Hippocampal formation (tissue), 2 donors: ENCODE results near the gene KLHL36.
"Not testable (repeated sequence)": the region's sequence is repeated elsewhere in the genome, so short reads cannot be mapped to it uniquely, and the experiment has no call there.

Source experiments
- DNase-seq, 2 donors: peaks; one replicate each; lab custom pipeline; 2025; lab: John Stamatoyannopoulos, UW

KLHL36 gene

DNA sequence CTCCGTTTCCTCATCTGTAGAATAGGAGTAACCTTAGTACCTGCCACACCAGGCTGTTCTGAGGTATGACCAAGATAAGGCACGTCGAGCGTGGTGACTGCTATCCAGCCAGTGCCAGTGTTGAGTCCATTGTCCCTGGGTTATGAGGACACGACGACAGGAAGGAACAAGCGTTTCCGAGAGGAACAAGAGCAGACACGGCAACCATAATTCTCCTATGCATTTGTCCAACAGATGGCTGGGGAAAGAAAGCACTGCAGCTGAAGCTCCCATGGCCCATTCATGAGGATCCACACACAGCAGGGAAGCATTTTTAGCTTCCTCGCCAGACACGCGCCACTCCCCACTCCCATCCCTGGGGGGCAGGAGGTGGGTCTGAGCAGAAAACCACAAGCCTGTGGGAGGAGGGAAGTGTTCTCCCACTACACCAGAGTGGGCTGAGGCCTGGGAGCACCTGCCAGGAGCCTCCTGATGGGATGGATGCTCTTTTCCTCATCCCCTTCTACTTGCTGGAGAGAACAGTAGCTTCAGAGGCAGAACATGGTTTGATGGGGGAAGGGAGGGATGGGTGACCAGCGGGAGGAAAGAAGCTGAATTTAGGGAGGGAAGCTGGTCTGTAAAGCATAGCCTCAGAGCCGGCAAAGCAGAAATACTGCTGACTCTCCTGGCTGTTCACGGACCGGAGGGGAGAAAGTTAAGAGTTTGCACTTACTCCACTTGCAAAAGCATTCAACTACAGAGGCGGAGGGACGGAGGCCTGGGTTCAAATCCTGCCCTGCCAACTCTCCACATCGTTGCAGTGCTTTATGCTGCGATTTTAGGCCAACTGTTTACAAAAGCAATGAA lies 33.1 kb upstream of the KLHL36 start:
- DNase-seq, result no peak

DNA sequence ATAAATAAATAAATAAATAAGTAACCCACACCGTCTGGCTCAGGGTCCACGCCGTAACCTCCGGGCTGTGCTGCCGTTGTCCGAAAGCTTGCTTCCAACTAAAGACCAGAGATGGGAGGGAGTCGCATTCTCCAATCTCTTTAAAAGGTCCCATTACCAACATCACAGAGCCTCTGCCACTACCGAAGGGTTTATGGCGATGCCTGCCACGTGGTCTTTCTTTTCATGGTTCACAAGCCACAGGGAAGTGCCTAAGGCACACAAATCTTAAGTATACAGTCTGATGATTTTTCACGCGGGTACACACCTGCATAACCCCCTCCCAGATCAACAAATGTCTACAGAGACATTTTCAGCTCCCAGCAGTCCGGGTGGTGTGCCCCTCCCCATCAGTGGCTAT lies 31.8 kb upstream of the KLHL36 start:
- DNase-seq, result no peak

DNA sequence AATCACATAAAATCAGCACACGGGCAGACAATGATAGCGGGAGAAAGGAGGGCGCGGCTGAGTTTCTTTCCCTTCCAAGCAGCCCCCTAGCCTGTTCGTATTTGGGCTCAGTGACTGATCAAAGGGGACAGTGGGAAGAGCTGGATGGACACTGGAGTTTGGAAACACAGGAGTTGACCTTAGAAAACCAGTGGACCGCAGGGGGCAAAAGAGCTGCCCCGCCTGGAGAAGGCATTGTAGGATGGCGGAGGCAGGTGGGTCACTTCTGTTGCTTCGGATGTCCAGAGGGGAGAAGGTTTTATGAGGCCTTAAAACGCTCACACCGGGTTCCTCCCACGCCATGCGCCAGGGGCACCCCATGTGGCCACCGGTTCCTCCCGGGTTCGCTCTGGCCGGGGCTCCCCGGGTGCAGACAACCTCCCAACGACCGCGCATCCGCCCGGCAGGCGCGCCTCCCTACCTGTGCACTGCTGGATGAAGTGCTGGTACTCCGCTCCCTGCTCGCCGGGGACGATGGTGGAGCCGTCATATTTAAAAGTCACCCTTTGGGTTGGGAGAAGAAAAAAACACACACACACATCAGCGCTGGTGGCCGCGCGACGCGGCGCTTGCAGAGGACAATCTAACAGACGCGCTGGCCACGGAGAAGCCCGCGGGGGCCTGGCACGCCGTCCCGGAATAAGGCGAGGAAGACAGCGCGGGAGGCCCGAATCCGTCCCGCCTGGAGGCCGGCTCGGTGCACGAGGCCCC lies 31.1 kb upstream of the KLHL36 start:
- no peak for DNase-seq

DNA sequence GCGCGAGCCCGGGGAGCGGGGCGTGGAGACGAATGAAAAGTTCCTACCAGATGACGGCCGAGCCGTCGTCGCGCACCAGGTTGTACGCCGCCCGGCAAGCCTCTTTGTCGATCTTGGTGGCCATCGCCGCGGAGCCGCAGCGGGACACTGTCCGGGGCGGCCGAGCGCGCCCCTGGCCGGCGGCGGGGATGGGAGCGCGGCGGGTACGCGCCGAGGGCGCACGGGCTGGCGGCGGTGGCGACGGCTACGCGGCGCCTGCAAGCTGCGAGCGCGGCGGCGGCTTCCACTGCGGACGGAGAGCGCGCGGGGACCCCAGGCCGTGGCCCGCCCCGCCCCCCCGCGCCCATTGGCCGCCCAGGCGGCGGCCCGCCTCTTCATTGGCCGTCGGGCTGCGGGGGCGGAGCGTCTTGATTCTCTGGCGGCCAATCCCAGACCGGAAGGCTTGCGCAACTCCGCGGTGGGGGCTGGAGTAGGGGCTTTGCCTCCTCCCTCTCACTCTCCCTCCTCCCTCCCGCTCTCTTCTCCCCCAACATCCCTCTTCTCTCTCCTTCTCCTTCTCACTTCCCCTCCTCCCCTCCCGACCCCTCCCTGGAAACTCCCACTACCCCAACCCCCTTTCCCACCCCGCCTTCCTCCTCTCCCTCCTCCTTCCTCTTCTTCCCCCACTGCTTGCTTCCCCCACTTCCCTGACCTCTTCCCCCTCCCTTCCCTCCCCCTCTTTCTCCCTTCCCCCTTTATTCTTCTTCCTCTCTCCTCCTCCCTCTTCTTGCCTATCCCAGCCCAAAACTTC lies 30.3 kb upstream of the KLHL36 start, which contains the start of gene COTL1:
COTL1 (minus strand) TSS at position 288 of the 790 bp plus-strand sequence; CDS start at position 124, 164 bp downstream.
- DNase-seq, result peak; percentile 89 to 90

DNA sequence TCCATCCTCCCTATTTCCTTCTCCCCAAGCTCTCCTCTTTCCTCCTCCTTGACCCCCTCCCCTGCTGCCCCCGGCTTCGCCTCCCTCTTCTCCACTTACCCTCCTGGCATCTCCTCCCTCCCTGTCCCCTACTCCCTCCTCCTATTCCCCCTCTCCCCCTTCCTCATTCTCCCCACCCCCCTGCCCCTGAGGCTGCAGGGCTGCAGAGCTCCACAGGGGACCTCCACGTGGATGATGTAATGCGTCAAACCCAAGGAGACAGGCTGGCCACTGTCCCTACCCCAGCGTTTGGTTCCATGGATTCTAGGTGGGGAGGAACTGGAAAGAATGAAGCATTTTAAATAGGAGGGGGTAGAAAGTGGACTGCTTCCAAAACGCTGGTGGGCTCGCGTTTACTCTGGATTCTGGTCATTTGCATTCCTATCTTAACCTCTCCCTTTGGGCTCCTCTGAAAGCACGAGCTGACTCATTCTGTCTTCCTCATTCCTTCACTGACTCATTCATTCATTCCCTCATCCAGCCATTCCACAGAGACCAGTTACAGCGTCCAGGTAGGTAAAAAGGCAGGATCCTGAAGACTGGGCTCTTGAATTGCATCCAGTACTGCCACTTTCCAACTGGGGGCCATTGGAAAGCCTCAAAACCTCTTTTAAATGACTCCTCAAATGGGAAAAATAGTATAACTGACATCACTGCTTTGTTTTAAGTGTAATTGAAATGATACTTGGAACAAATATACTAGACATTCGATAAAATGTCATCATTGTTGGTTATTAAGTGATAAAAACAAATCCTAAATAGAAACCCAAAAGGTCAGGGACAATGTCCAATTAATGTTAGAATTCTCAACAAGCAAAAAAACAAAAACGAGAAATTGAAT lies 29.5 kb upstream of the KLHL36 start:
- DNase-seq, result no peak

DNA sequence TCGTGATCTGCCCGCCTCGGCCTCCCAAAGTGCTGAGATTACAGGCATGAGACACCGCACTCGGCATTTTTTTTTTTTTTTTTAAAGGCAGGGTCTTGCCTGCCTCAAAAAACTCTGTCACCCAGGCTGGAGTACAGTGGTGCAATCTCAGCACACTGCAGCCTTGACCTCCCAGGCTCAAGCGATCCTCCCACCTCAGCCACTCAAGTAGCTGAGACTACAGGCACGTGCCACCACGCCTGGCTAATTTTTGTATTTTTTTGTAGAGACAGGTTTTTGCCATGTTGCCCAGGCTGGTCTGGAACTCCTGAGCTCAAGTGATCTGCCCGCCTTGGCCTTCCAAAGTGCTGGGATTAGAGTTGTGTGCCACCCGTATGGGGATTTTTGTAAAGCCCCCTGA lies 27.4 kb upstream of the KLHL36 start:
- not testable (repeated sequence) for DNase-seq

DNA sequence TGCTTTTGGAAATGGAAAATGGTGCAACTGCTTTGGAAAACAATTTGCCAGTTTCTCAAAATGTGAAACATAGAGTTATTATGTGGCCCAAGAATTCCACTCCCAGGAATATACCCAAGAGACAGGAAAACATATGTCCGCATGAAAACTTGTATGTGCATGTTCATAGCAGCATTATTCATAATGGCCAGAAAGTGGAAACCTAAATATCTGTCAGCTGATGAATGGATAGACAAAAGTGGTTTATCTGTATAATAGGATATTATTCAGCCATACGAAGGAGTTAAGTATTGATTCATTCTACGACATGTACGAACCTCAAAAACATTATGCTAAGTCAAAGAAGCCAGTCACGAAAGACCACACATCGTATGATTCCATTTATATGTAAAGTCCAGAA lies 22.8 kb upstream of the KLHL36 start:
- no peak for DNase-seq

DNA sequence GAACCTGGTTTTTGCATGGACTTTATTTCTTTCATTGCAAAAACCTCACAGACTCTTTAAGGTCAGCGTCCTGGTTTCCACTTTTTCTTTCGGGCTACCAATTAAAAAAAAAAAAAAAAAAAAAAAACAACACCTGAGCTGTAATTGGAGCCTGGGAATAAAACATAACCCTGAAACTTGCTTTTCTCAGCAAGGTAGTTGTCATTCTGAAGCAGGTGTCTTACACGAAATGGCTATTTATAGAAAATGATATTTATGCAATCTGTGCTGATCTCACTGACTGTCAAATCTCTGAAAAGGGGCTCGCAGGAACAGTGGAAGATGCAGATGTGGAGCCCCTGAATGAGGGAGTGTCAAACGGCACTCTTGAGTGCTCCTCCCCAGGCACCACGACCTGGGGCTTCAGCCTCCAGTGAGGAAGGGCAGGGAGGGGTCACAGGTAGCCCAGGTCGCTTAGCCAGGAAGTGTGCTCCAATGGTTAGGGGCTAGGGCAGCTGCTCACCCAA lies 20.0 kb upstream of the KLHL36 start:
- DNase-seq, result no peak

DNA sequence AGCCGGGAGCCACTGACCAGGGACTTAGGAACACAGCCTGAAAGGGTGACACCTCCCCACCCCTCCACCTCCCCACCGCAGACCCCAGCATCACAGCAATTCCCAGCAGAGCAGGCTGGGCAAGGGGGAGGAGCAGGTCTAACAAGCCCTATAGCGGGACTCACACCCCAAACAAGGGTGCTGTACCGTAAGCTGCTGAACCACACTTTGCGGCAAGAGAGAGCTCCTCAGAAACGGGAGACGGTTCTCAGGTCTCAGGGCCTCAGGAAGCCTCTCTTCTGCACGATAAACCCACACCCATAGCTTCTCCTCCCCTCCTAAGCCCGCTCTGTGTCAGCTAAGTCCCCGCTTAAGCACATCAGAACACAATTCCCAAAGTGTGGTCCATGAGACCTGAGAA lies 18.7 kb upstream of the KLHL36 start:
- no peak for DNase-seq

DNA sequence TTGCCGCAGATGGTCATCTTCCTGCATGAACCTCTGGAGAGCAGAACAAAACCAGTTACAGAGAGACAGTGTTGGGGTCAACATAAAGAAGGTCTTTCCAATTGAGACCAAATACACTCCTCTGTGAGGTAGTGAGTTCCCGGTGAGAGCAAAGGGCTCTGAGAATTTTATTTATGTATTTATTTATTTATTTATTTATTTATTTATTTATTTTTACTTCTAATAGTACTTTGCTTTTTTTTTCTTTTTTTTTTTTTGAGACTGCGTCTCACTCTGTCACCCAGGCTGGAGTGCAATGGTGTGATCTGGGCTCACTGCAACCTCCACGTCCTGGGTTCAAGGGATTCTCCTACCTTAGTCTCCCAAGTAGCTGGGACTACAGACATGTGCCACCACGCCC lies 18.3 kb upstream of the KLHL36 start:
- DNase-seq, result no peak

DNA sequence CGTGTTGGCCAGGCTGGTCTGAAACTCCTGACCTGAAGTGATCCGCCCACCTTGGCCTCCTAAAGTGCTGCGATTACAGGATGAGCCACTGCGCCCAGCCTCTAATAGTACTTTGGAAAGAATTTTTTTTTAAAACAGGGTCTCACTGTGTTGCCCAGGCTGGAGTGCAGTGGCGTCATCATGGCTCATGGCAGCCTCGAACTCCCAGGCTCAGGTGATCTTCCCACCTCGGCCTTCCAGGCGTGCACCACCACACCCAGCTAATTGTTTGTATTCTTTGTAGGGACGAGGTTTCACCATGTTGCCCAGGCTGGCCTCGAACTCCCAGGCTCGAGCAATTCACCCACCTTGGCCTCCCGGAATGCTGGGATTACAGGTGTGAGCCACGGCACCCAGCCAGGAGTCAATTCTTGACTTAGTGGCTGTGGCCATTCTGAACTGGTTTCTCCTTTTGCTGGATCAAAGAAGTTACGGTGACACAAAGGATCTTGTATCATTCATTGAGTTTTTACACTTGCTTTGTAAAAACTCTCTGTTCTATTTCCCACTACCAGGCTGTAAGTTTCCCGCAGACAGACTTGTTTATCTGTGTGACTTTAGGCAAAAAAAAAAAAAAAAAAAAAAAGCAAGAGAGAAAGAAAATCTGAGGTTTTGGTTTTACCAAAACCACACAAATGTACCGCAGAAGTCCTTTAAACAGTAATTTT lies 17.7 kb upstream of the KLHL36 start:
- DNase-seq, result no peak

DNA sequence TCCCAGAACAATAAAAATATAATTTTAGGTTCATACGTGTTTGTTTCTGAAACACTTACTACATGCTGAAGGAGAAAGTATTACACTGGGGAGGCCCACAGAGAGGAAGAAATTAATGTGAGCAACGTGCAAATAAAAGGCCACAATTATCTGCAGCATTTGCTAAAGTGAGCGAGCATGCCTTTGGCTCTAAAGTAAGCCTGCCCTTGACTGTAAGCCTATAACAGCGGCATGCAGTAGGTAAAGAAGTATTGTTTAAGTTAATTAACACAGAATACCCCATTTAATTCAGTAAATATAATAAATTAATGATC lies 17.2 kb upstream of the KLHL36 start:
- DNase-seq, result no peak

DNA sequence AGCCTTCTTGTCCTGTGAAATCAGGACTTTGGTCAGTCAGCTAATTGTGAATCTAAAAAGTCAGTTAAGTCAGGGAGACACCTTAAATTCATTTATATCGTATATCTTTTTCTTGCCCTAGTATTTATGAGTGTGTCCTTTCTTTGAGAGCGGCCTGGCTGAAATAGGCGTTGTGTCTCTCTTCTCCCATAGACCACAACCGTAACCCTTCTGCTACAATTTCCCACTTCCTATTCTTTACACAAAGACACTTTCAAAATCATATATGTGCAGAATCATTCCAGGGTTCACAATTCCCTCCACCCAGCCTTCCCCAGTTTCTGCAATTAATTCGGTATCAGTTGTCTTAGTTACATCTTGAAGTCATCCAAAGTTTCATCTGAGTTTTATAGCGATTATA lies 16.4 kb upstream of the KLHL36 start:
- DNase-seq, result no peak

DNA sequence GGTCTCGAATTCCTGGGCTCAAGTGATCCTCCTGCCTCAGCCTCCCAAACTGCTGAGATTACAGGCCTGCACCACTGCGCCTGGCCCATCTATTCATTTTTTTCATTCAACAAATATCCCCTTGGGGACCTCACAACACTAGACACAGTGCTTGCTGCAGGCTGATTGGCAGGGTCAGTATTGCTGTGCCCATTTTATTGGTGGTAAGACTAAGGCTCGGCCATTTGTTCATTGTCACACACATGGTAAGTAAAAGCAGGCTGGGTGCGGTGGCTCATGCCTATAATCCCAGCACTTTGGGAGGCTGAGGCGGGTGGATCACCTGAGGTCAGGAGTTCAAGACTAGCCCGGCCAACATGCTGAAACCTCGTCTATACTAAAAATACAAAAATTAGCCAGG lies 15.4 kb upstream of the KLHL36 start:
- DNase-seq, result not testable (repeated sequence)

DNA sequence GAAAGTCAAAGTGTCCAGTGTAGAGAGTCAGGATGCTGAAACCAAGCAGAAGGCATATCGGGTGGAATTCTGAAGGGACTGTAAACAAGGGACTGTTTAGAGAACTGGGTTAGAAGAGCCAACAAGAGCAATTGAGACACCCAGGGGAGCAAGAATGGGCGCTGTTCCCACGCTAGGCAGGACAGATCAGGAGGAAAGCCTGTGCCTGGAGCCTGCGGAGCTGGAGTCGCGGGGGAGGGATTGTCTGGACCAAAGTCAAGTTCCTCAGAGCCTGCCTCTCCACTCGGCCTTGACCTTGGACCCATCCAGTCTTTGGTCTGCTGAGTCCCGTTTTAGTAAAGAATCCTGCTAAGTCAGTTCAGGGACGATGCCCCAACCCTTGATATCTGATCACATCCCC lies 14.7 kb upstream of the KLHL36 start:
- no peak for DNase-seq

DNA sequence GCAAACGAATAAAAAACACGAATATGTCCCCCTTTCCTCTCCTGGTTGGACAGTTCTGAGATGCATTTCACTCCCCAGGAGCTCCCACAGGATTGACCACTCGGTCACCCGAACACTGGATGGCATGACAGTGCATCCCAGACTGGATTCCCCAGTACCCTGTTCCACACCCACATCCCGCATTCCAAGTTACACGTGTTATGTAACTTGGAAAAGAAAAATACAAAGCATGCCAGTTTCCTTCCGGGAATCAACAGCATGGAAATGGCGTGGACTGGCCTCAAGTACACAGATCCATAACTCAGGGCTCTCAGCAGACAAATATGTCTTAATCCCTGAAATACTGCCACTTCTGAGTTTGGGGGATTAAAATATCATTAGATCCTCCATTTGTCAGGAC lies 12.6 kb upstream of the KLHL36 start:
- DNase-seq, result no peak

DNA sequence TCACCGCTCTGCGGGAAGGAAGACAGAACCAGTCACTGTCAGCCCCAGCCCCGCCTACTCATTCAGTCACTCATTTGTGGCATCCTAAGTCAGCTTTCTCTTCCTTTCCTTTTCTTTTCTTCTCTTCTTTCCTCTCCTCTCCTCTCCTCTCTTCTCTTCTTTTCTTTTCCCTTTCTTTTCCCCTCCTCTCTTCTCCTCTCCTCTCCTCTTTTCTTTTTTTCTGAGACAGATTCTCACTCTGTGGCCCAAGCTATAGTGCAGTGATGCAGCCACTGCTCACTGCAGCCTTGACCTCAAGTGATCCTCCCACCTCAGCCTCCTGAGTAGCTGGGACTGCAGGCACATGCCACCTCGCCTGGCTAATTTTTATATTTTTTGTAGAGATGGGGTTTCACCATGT lies 10.6 kb upstream of the KLHL36 start:
- no peak for DNase-seq

DNA sequence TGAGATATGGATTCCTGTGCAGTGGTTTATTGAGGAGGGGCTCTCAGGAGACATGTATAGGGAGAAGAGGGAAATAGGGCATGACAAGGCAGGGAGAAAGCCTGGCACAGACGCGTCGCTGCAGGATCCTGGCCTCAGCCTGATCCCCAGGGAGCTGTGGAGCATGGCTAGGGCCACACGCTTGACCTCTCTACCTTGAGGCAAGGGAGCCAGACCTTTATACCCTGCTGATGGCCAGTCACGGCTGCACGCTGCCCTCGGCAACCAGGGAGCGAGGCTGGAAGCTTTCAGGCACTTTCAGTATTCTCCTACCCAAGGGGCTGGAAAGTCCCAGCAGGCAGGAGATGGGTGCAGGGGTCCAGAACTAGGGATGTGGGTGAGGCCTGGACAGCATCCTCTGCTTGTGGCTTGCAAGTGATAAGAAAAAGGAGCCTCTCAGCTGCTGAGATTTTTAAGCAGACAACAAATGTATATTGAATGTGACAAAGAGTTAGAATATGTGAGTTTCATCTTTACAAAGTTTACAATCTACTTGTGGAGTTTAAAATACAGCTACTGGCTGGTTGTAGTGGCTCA lies 10.0 kb upstream of the KLHL36 start:
- no peak for DNase-seq

DNA sequence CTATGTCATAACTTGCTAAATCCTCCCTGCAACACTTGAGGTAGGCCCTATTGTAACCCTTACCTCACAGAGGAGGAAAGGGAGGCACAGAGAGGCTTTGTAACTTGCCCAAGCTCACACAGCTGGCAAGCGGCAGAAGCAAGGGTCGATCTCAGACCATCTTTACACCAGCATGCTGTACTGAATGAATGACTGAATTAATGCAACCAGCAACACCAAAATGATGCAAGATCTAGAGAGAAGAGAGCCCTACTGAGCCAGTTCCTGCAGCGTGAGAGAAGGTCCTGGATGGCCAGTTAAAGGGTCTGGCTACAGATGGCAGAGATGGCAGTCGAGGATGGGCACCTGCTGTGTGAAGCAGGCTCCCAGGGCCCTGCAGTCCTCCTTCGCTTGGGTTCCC lies 8.2 kb upstream of the KLHL36 start:
- DNase-seq, result no peak

DNA sequence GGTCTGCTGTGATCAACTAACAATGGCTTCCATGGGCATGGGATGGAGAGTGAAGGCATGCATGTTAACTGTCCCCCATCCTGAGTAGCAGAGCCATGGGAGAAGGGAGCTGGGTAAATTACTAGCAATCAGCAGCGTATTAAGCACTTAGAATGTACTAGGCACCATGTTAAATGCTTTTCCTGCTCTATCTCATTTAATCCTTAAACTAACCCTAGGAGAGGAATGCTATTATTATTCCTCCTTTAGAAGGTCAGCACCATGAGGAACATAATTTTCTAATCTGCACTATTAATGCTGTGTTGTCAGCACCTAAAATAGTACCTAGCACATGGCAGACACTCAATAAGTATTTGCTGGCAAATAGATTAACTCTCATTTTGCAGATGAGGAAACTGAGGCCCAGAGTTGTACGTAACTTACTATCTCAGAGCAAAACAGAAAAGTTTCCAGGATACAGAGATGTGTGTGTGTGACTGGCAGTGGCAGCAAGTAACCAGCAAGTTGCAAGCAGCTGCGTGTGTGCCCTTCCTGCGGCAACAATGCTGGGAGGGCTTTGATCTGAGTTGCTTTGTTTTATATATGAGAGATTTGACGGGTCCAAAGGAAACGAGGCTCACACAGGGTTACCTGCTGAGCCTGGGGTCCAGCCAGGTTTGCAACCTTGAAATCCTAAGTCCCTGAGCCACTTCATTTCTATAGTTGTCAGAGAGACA lies 6.5 kb upstream of the KLHL36 start:
- no peak for DNase-seq
